Esophagus squamous epithelium (tissue), 5 donors: ENCODE measurements around the gene KCNMB1. TPM values are rescaled to one million over a fixed set of nuclear protein-coding genes. Genes with fewer than 3 reads are reported as not detected.
A peak's percentile ranks its signal among the peaks of the same experiment; 100 is the strongest.

Experiments
- DNase-seq: peaks from one replicate; lab custom pipeline; 2025; lab: John Stamatoyannopoulos, UW
- H3K27ac ChIP-seq, 4 donors: fragments of 200-600 bp; sonication (generic); one replicate each; pipeline ENCODE4 v1.5.1; 2016 to 2019; ENCODE audit warnings: mild to moderate bottlenecking in 1 of 4
- H3K27me3 ChIP-seq, 4 donors: fragments of 200-600 bp; sonication (generic); 1 replicate in 3 of 4; 2 replicates in 1 of 4; pipeline versions ENCODE4 v1.5.1 to v1.6.0; 2017 to 2021; ENCODE audit warnings: antibody characterized with exemption in 1 of 4
- H3K36me3 ChIP-seq, 3 donors: fragments of 200-600 bp; sonication (generic); one replicate each; pipeline ENCODE4 v1.5.1; 2016 to 2019
- H3K4me1 ChIP-seq, 3 donors: fragments of 200-600 bp; sonication (generic); one replicate each; pipeline ENCODE4 v1.5.1; 2017 to 2019
- H3K4me3 ChIP-seq, 4 donors: fragments of 200-600 bp; sonication (generic); 1 replicate in 3 of 4; 2 replicates in 1 of 4; pipeline ENCODE4 v1.5.1; 2016 to 2019; ENCODE audit warnings: mild to moderate bottlenecking in 2 of 4, moderate library complexity in 1 of 4
- H3K9me3 ChIP-seq, 3 donors: fragments of 200-600 bp; sonication (generic); one replicate each; pipeline ENCODE4 v1.5.1; 2016 to 2019
- POLR2A ChIP-seq, 4 donors: fragments of 450-650 bp; IDR thresholded peaks; one replicate each; pipeline ENCODE4 v1.6.1; 2017; ENCODE audit warnings: antibody characterized with exemption in 4 of 4, mild to moderate bottlenecking in 4 of 4, moderate library complexity in 3 of 4
- WGBS, 2 donors: methylation state at CpG; one replicate each; pipeline ENCODE4 v1.1.5; 2018; 5-methylcytosine and 5-hydroxymethylcytosine counted together
- intact Hi-C: fragments of 100-400 bp; cut with DNase I; formaldehyde crosslinking; loops from one replicate; pipeline ENCODE4 v1.15.0; 2022
- total RNA-seq, 4 donors: library from RNA; depleted of rRNA; stranded (reverse); fragments of >200 nt; gene quantifications; one replicate each; pipeline ENCODE4 v1.1.0, GENCODE V29; 2016
- TF ChIP-seq, protein P1 (sequence below), 6 experiments: fragments of 450-650 bp in 4 of 6; fragments of 200-600 bp in 2 of 6; sonication (generic) in 2 of 6; IDR thresholded peaks; one replicate each; pipeline ENCODE4 v1.5.1; 2016 to 2019; ENCODE audit warnings: antibody characterized with exemption in 6 of 6, mild to moderate bottlenecking in 4 of 6, moderate library complexity in 4 of 6
- donor health status: DM: yes; HTN: yes; CAD: no.

The KCNMB1 gene
- total RNA-seq, 4 donors from 2014 or later, result 0.38 to 9.3 (median 2.4) TPM

DNA sequence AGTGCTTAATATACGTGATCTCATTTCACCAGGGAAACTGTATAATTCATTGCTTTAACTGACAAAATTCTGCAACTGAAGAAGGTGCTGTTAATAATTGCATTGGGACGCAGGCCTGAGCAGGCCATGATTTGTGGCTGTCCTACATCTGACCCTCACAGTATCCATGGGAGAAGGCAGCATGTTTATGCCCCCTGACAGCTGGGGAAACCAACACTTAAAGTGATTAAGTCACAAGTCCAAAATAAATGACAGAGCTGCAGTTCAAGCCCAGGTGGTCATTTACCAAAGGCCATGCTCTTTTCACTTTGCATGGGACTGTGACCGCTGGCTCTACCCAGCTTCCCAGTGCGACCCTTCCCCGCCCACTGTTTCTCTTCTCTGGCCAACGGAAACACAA, 30.5 kb upstream of the KCNMB1 start:
- 51 to 53% methylated on average over 3 to 6 of the region's 6 CpGs for WGBS, 2 donors
- H3K9me3 ChIP-seq, result no peaks in the 10 kb centered on the region
- H3K27ac ChIP-seq, result no peak overlapping the region
- H3K36me3 ChIP-seq, result no peaks in the 10 kb centered on the region
- no peak overlapping the region for H3K4me3 ChIP-seq
- peaks cover 0 to 4% (median 0%) of the 10 kb centered on the region in 4 donors for H3K27me3 ChIP-seq
- H3K4me1 ChIP-seq, result peaks cover 0 to 13% (median 0%) of the 10 kb centered on the region in 3 donors
- intact Hi-C loops, result loop anchor here (5.0 to 10.0 kb wide), 3 partner anchors 155 to 315 kb away; partner anchors contain the start of gene FOXI1
- TF ChIP-seq POLR2A (IDR thresholded peaks at IDR 0.05), result no peak
- TF ChIP-seq, protein P1, sequence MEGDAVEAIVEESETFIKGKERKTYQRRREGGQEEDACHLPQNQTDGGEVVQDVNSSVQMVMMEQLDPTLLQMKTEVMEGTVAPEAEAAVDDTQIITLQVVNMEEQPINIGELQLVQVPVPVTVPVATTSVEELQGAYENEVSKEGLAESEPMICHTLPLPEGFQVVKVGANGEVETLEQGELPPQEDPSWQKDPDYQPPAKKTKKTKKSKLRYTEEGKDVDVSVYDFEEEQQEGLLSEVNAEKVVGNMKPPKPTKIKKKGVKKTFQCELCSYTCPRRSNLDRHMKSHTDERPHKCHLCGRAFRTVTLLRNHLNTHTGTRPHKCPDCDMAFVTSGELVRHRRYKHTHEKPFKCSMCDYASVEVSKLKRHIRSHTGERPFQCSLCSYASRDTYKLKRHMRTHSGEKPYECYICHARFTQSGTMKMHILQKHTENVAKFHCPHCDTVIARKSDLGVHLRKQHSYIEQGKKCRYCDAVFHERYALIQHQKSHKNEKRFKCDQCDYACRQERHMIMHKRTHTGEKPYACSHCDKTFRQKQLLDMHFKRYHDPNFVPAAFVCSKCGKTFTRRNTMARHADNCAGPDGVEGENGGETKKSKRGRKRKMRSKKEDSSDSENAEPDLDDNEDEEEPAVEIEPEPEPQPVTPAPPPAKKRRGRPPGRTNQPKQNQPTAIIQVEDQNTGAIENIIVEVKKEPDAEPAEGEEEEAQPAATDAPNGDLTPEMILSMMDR (IDR thresholded peaks at IDR 0.05), result no peak
- no peak for DNase-seq

DNA sequence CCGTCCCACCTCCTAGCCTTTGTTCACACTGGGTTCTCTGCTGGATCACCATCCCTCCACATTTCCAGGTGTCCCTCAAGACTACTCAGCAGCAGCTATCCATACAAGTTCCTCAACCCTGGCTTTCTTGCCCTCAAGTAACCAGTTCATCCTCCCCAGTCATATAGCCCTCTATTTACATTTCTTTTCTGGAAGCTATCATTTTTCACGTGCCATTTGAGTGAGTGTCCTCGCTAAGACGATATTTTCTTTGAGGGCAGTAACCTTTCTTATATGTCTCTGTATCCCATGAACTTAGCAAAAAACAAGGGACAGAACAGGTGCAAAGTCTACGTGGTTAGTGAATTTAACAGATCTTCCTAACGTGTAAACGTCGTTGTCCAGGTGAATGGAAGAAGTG, 29.6 kb upstream of the KCNMB1 start:
- no peak for TF ChIP-seq POLR2A (IDR thresholded peaks at IDR 0.05)
- TF ChIP-seq, protein P1 (IDR thresholded peaks at IDR 0.05), result no peak
- WGBS, 2 donors, result 71 to 75% methylated on average over 8 of the region's 8 CpGs
- intact Hi-C loops, result loop anchor here (10.0 kb wide), 1 partner anchor 154 kb away; no protein-coding TSS in a partner anchor

DNA sequence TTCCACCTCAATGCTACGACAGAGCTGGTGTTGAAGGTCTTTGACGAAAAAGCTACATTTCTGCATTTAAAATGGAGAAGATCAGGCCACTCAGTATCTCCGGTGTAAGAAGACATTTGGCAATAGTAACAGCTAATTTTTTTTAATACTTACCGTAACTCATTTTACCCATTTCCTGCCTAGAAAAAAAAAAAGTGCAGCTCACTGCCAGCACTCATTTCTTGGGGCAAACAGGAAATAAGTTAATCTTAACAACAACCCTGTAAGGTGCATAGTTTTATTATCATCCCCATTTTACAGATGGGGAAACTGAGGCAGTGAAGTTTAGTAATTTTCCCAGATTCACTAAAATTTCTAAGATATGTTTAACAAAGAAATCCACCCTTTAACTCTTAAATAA, 27.4 kb upstream of the KCNMB1 start:
- TF ChIP-seq POLR2A (IDR thresholded peaks at IDR 0.05), result no peak
- TF ChIP-seq, protein P1 (IDR thresholded peaks at IDR 0.05), result no peak
- WGBS, 2 donors, result 59 to 64% methylated on average over 4 of the region's 4 CpGs
- H3K36me3 ChIP-seq, result no peaks in the 10 kb centered on the region
- no peak for DNase-seq
- peaks cover 0 to 10% (median 0%) of the 10 kb centered on the region in 3 donors for H3K4me1 ChIP-seq
- no peaks in the 10 kb centered on the region for H3K9me3 ChIP-seq
- peak overlapping the region in 1 of 4 donors; percentile 28 for H3K27ac ChIP-seq
- no peaks in the 10 kb centered on the region for H3K27me3 ChIP-seq
- H3K4me3 ChIP-seq, result no peak overlapping the region
- intact Hi-C loops, result loop anchor here (10.0 kb wide), 1 partner anchor 152 kb away; no protein-coding TSS in a partner anchor

More for the DNA sequence above, 29.6 kb upstream of the KCNMB1 start:
- Histone ChIP-seq H3K4me3 (no peak overlapping the region), H3K4me1 (peaks cover 0 to 13% (median 0%) of the 10 kb centered on the region in 3 donors), H3K27ac (no peak overlapping the region), H3K36me3 (no peaks in the 10 kb centered on the region), H3K9me3 (no peaks in the 10 kb centered on the region), H3K27me3 (peaks cover 0 to 4% (median 0%) of the 10 kb centered on the region in 4 donors)
- no peak for DNase-seq

DNA sequence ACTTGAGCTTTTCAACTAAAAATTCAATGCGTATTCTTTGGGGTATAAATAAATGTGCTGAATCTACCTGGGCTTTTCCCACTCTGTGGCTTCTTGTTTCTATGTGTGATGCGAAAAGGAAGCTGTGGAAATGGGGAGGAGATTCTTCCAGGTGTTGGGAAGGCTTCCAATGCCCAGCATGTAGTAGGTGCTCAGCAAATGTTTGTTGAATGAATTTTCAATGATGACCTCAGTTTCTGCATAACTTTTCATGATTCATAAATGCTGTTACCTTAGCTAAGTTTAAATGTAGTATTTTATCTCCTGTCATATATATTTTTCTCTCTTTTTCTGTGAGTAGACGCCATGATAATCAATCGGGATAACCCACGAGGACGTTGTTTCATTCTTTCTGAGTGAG, 25.6 kb upstream of the KCNMB1 start:
- 84 to 89% methylated on average over 6 of the region's 6 CpGs for WGBS, 2 donors
- Histone ChIP-seq H3K36me3 (no peaks in the 10 kb centered on the region), H3K4me3 (no peak overlapping the region), H3K27me3 (no peaks in the 10 kb centered on the region), H3K4me1 (no peaks in the 10 kb centered on the region), H3K27ac (no peak overlapping the region), H3K9me3 (no peaks in the 10 kb centered on the region)
- no peak for TF ChIP-seq POLR2A (IDR thresholded peaks at IDR 0.05)
- TF ChIP-seq, protein P1 (IDR thresholded peaks at IDR 0.05), result no peak
- intact Hi-C loops, result loop anchor here (10.0 kb wide), 1 partner anchor 150 kb away; no protein-coding TSS in a partner anchor
- no peak for DNase-seq

DNA sequence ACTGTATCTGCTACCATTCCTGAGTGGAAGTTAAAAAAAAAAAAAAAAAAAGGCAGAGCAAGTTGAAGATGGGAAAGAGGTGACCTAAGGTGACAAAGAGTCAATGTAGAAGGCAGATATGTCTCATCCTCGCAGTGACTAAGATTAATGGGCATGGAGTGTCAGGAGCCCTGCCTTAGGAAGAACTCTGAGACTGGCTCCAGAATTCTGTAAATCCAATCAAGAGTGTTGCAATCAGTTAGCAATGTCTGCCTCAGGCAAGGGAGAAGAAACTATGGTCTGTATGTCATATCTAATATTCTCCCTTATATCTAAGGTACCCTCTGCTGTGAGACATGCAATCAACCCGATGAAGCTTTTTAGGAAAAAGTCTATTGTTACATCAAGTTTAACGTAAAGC, 24.7 kb upstream of the KCNMB1 start:
- H3K36me3 ChIP-seq, result no peaks in the 10 kb centered on the region
- DNase-seq, result no peak
- H3K4me3 ChIP-seq, result no peak overlapping the region
- H3K9me3 ChIP-seq, result no peaks in the 10 kb centered on the region
- TF ChIP-seq, protein P1 (IDR thresholded peaks at IDR 0.05), result no peak
- TF ChIP-seq POLR2A (IDR thresholded peaks at IDR 0.05), result no peak
- intact Hi-C loops, result loop anchor here (10.0 kb wide), 1 partner anchor 149 kb away; no protein-coding TSS in a partner anchor
- WGBS, 2 donors, result 79 to 86% methylated on average over 3 of the region's 3 CpGs
- H3K27ac ChIP-seq, result no peak overlapping the region
- no peaks in the 10 kb centered on the region for H3K27me3 ChIP-seq
- H3K4me1 ChIP-seq, result no peaks in the 10 kb centered on the region
